ENCODE results near the gene TBC1D5. TPM values are rescaled to one million over a fixed set of nuclear protein-coding genes. Genes with fewer than 3 reads are reported as not detected.
A peak's percentile ranks its signal among the peaks of the same experiment; 100 is the strongest.
"Not testable (repeated sequence)": the region's sequence is repeated elsewhere in the genome, so short reads cannot be mapped to it uniquely, and the experiment has no call there.

TBC1D5 gene
- total RNA-seq, 2 donors from 2014 or later = 68.8 to 77.7 TPM

DNA sequence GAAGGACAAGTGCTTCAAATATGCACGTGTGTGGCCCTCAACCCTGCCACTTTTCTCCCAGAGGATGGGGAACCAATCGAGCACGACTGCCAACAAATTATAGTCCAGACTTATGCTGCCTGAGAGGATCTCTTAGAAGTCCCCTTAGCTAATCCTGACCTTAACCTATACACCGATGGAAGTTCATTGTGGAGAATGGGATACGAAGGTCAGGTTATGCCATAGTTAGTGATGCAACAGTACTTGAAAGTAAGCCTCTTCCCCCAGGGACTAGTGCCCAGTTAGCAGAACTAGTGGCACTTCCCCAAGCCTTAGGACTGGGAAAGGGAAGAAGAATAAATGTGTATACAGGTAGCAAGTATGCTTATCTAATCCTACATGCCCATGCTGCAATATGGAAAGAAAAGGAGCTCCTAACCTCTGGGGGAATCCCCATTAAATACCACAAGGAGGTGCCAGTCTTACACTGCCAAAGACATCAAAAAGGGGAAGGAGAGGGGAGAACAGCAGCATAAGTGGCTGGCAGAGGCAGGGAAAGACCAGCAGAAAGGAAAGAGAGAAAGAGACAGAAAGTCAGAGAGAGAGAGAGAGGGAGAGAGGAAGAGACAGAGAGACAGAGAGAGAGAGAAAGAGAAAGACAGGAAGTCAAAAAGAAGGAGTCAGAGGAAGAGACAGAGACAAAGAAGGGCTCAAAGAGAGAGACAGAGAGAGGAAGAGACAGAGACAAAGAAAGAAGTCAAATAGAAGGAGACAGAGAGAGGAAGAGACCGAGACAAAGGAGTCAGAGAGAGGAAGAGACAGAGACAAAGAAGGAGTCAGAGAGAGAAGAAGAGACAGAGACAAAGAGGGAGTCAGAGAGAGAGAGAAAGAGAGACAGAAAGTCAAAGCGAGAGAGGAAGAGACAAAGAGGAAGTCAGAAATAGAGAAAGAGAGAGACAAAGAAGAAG lies 37.1 kb upstream of the TBC1D5 start:
- H3K4me3 Mint-ChIP-seq; H3K4me1 ChIP-seq (ENCODE audit: control insufficient read depth, insufficient read depth, low read length); H3K9ac ChIP-seq (ENCODE audit: extremely low read depth, low read length, poor library complexity, severe bottlenecking); H3K27me3 Mint-ChIP-seq (ENCODE audit: insufficient read depth); H3K27me3 ChIP-seq (ENCODE audit: control insufficient read depth, insufficient read depth, low read length, poor library complexity, severe bottlenecking); DNase-seq; H3K36me3 ChIP-seq (ENCODE audit: control insufficient read depth, insufficient read depth, low read length); H3K4me3 ChIP-seq (ENCODE audit: low read length); H3K27ac ChIP-seq (ENCODE audit: low read depth, low read length): not testable (repeated sequence)
- 91 to 93% methylated on average over 2 to 7 of the region's 7 CpGs for WGBS, 2 experiments (ENCODE audit: insufficient coverage in 1 of 2, insufficient read length in 1 of 2)
- peaks cover 27% of the 10 kb centered on the region for H3K9me3 ChIP-seq (ENCODE audit: control insufficient read depth, low read length)
- peaks cover 35% of the 10 kb centered on the region for H3K9me3 Mint-ChIP-seq
- H3K27ac Mint-ChIP-seq = peak overlapping the region; percentile 28
- H3K36me3 Mint-ChIP-seq (ENCODE audit: low read depth) = peaks cover 13% of the 10 kb centered on the region
- TF ChIP-seq, protein P1, sequence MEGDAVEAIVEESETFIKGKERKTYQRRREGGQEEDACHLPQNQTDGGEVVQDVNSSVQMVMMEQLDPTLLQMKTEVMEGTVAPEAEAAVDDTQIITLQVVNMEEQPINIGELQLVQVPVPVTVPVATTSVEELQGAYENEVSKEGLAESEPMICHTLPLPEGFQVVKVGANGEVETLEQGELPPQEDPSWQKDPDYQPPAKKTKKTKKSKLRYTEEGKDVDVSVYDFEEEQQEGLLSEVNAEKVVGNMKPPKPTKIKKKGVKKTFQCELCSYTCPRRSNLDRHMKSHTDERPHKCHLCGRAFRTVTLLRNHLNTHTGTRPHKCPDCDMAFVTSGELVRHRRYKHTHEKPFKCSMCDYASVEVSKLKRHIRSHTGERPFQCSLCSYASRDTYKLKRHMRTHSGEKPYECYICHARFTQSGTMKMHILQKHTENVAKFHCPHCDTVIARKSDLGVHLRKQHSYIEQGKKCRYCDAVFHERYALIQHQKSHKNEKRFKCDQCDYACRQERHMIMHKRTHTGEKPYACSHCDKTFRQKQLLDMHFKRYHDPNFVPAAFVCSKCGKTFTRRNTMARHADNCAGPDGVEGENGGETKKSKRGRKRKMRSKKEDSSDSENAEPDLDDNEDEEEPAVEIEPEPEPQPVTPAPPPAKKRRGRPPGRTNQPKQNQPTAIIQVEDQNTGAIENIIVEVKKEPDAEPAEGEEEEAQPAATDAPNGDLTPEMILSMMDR (conservative IDR thresholded peaks at IDR 0.05) = peak; percentile 44
- peaks cover 36% of the 10 kb centered on the region for H3K4me1 Mint-ChIP-seq

DNA sequence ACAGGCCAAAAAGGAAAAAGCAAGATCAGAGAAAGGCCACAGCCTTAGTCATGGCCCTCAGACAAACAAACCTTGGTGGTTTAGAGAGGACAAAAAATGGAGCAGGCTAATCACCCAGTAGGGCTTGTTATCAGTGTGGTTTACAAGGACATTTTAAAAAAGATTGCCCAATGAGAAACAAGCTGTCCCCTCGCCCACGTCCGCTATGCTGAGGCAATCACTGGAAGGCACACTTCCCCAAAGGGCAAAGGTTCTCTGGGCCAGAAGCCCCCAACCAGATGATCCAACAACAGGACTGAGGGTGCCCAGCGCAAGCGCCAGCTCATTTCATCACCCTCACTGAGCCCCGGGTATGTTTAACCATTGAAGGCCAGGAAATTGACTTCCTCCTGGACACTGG lies 34.9 kb upstream of the TBC1D5 start:
- Mint-ChIP-seq H3K4me1 (peaks cover 36% of the 10 kb centered on the region), H3K27ac (peak overlapping the region; percentile 9), H3K9me3 (peaks cover 25% of the 10 kb centered on the region)
- peaks cover 23% of the 10 kb centered on the region for H3K9me3 ChIP-seq (ENCODE audit: control insufficient read depth, low read length)
- 96% methylated on average over 6 of the region's 6 CpGs; no CpG with 5 or more reads in 1 of the 2 experiments for WGBS, 2 experiments (ENCODE audit: insufficient coverage in 1 of 2, insufficient read length in 1 of 2)
- H3K27me3 Mint-ChIP-seq (ENCODE audit: insufficient read depth); H3K27me3 ChIP-seq (ENCODE audit: control insufficient read depth, insufficient read depth, low read length, poor library complexity, severe bottlenecking); H3K36me3 Mint-ChIP-seq (ENCODE audit: low read depth); DNase-seq; H3K4me1 ChIP-seq (ENCODE audit: control insufficient read depth, insufficient read depth, low read length); H3K36me3 ChIP-seq (ENCODE audit: control insufficient read depth, insufficient read depth, low read length); H3K27ac ChIP-seq (ENCODE audit: low read depth, low read length); H3K4me3 Mint-ChIP-seq; H3K4me3 ChIP-seq (ENCODE audit: low read length); H3K9ac ChIP-seq (ENCODE audit: extremely low read depth, low read length, poor library complexity, severe bottlenecking): not testable (repeated sequence)

DNA sequence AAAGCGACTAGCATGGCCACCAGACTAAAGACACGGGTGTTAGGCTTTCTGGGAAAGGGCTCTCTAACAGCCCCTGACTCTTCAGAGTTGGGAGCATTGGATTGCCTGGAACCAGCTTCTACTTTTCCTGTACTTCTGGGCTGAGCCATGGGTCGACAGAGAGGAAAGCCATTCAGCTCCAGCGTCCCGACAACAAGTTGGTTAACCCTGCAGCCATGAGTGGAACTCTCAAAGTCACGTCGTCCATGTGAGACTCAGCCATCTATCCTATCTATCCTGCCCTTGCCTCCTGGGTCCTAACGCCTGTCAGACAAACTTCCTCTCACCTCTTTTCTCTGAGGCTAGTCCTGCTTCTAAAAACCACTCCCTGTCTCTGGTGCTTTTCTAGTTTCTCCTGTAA lies 32.6 kb upstream of the TBC1D5 start:
- no peaks in the 10 kb centered on the region for H3K36me3 ChIP-seq (ENCODE audit: control insufficient read depth, insufficient read depth, low read length)
- Mint-ChIP-seq H3K27me3 (ENCODE audit: insufficient read depth) (no peaks in the 10 kb centered on the region), H3K4me3 (no peak overlapping the region), H3K27ac (no peak overlapping the region), H3K36me3 (ENCODE audit: low read depth) (peaks cover 2% of the 10 kb centered on the region), H3K4me1 (peaks cover 31% of the 10 kb centered on the region), H3K9me3 (peaks cover 11% of the 10 kb centered on the region)
- peaks cover 6% of the 10 kb centered on the region for H3K4me1 ChIP-seq (ENCODE audit: control insufficient read depth, insufficient read depth, low read length)
- 88 to 100% methylated on average over 3 to 8 of the region's 8 CpGs for WGBS, 2 experiments (ENCODE audit: insufficient coverage in 1 of 2, insufficient read length in 1 of 2)
- no peak overlapping the region for H3K27ac ChIP-seq (ENCODE audit: low read depth, low read length)
- TF ChIP-seq, protein P1 (conservative IDR thresholded peaks at IDR 0.05) = no peak
- H3K9ac ChIP-seq (ENCODE audit: extremely low read depth, low read length, poor library complexity, severe bottlenecking) = no peak overlapping the region
- DNase-seq = no peak
- H3K9me3 ChIP-seq (ENCODE audit: control insufficient read depth, low read length) = peaks cover 12% of the 10 kb centered on the region
- H3K27me3 ChIP-seq (ENCODE audit: control insufficient read depth, insufficient read depth, low read length, poor library complexity, severe bottlenecking) = no peaks in the 10 kb centered on the region
- no peak overlapping the region for H3K4me3 ChIP-seq (ENCODE audit: low read length)

DNA sequence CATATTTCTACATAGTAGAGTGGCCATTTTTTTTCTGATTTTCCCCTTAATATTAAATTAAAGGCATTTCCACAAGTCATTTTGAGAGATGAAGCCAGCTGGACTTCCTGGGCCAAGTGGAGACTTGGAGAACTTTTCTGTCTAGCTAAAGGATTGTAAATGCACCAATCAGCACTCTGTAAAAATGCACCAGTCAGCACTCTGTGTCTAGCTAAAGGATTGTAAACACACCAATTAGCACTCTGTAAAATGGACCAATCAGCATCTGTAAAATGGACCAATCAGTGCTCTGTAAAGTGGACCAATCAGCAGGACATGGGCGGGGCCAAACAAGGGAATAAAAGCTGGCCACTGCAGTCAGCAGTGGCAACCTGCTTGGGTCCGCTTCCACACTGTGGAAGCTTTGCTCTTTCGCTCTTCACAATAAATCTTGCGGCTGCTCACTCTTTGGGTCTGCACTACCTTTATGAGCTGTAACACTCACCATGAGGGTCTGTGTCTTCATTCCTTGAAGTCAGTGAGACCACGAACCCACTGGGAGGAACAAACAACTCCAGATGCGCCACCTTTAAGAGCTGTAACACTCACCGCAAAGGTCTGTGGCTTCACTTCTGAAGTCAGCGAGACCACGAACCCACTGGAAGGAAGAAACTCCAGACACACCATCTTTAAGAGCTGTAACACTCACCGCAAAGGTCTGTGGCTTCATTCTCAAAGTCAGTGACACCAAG lies 31.9 kb upstream of the TBC1D5 start:
- H3K27ac ChIP-seq (ENCODE audit: low read depth, low read length); DNase-seq; H3K4me3 ChIP-seq (ENCODE audit: low read length); H3K4me3 Mint-ChIP-seq; H3K27me3 ChIP-seq (ENCODE audit: control insufficient read depth, insufficient read depth, low read length, poor library complexity, severe bottlenecking); H3K27ac Mint-ChIP-seq; H3K36me3 ChIP-seq (ENCODE audit: control insufficient read depth, insufficient read depth, low read length); H3K36me3 Mint-ChIP-seq (ENCODE audit: low read depth); H3K4me1 ChIP-seq (ENCODE audit: control insufficient read depth, insufficient read depth, low read length); H3K27me3 Mint-ChIP-seq (ENCODE audit: insufficient read depth); H3K9ac ChIP-seq (ENCODE audit: extremely low read depth, low read length, poor library complexity, severe bottlenecking): not testable (repeated sequence)
- peaks cover 11% of the 10 kb centered on the region for H3K9me3 Mint-ChIP-seq
- peaks cover 24% of the 10 kb centered on the region for H3K4me1 Mint-ChIP-seq
- WGBS, 2 experiments (ENCODE audit: insufficient coverage in 1 of 2, insufficient read length in 1 of 2) = 96 to 98% methylated on average over 7 to 10 of the region's 10 CpGs
- H3K9me3 ChIP-seq (ENCODE audit: control insufficient read depth, low read length) = peaks cover 12% of the 10 kb centered on the region
